Progenitor cell of endocrine pancreas (in vitro differentiated cells): ENCODE data around the gene C6orf120. TPM values are rescaled to one million over a fixed set of nuclear protein-coding genes. Genes with fewer than 3 reads are reported as not detected.

ENCODE experiments used
- DNase-seq: peaks from one replicate; pipeline ENCODE4 v3.0.0; 2021; ENCODE audit warnings: low spot score; ENCODE audit not compliant: unreplicated experiment
- H3K27ac Mint-ChIP-seq: 2 replicates; pipeline ENCODE4 v1.8.0; 2021; ENCODE audit warnings: mild to moderate bottlenecking, moderate library complexity, mixed read lengths
- H3K27me3 Mint-ChIP-seq: 2 replicates; pipeline ENCODE4 v1.8.0; 2021; ENCODE audit warnings: mixed read lengths
- H3K36me3 Mint-ChIP-seq: 2 replicates; pipeline ENCODE4 v1.8.0; 2022; ENCODE audit warnings: mixed read lengths; ENCODE audit not compliant: insufficient read depth
- H3K4me1 Mint-ChIP-seq: 2 replicates; pipeline ENCODE4 v1.8.0; 2021; ENCODE audit warnings: low read depth, mixed read lengths
- H3K4me3 Mint-ChIP-seq: 2 replicates; pipeline ENCODE4 v1.8.0; 2021; ENCODE audit warnings: low read depth, mild to moderate bottlenecking, moderate library complexity, mixed read lengths
- H3K9me3 Mint-ChIP-seq: 2 replicates; pipeline ENCODE4 v1.8.0; 2021; ENCODE audit warnings: low read depth, mixed read lengths
- total RNA-seq: library from RNA; stranded (reverse); gene quantifications from 2 replicates; pipeline ENCODE4 v1.2.1, GENCODE V29; 2021
- TF ChIP-seq, protein P1 (sequence below): fragments of 200-600 bp; sonication (generic); IDR thresholded peaks from one replicate; pipeline ENCODE4 v1.5.0; 2021; ENCODE audit warnings: antibody characterized with exemption, mild to moderate bottlenecking; ENCODE audit not compliant: unreplicated experiment

C6orf120 gene
- total RNA-seq, 1 donor from 2014 or later, result 25.3 TPM

DNA sequence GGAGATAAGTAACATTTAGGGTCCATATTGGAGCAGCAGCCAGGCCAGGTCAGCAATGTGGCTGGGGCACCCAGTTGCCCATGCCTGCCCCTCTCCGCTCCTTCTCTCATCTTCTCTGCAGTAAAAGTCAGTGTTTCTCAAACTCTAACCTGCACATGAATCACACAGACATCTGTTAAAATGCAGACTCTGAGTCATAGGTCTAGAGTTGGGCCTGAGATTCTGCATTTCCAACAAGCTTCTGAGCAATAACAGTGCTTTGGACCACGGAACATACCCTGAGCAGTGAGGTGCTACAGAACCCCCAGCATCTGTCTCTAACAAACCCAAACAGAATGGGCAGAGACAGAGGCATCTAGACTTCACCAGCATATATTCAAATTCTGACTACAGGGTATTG is 12.3 kb downstream of the C6orf120 start:
- peaks cover 18% of the 10 kb centered on the region for H3K36me3 Mint-ChIP-seq
- no peak overlapping the region for H3K27ac Mint-ChIP-seq
- H3K9me3 Mint-ChIP-seq, result no peaks in the 10 kb centered on the region
- H3K27me3 Mint-ChIP-seq, result no peaks in the 10 kb centered on the region
- H3K4me1 Mint-ChIP-seq, result no peaks in the 10 kb centered on the region
- no peak overlapping the region for H3K4me3 Mint-ChIP-seq
- no peak for DNase-seq
- TF ChIP-seq, protein P1, sequence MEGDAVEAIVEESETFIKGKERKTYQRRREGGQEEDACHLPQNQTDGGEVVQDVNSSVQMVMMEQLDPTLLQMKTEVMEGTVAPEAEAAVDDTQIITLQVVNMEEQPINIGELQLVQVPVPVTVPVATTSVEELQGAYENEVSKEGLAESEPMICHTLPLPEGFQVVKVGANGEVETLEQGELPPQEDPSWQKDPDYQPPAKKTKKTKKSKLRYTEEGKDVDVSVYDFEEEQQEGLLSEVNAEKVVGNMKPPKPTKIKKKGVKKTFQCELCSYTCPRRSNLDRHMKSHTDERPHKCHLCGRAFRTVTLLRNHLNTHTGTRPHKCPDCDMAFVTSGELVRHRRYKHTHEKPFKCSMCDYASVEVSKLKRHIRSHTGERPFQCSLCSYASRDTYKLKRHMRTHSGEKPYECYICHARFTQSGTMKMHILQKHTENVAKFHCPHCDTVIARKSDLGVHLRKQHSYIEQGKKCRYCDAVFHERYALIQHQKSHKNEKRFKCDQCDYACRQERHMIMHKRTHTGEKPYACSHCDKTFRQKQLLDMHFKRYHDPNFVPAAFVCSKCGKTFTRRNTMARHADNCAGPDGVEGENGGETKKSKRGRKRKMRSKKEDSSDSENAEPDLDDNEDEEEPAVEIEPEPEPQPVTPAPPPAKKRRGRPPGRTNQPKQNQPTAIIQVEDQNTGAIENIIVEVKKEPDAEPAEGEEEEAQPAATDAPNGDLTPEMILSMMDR, result no peak

DNA sequence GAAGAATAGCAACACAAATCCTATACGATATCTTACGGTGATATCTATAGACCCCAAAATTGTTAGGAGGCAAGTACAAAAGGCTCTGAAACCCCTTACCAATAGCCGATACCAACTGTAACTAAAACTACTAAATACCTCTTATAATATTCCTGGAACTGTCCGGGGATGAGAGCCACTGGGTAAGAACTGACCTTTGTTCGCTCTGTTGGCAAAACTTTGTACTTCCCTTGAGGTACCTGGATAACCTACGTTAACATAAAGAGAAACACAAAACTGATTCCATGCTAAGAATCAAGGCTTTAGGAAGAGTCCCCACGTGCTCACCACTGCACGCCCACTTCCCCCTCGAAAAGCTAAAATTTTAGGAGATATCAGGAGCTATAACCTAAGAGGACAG is 12.7 kb downstream of the C6orf120 start:
- Mint-ChIP-seq H3K4me3 (no peak overlapping the region), H3K36me3 (peaks cover 18% of the 10 kb centered on the region), H3K27me3 (no peaks in the 10 kb centered on the region), H3K4me1 (no peaks in the 10 kb centered on the region), H3K27ac (no peak overlapping the region), H3K9me3 (no peaks in the 10 kb centered on the region)
- DNase-seq, result no peak
- TF ChIP-seq, protein P1, result no peak

DNA sequence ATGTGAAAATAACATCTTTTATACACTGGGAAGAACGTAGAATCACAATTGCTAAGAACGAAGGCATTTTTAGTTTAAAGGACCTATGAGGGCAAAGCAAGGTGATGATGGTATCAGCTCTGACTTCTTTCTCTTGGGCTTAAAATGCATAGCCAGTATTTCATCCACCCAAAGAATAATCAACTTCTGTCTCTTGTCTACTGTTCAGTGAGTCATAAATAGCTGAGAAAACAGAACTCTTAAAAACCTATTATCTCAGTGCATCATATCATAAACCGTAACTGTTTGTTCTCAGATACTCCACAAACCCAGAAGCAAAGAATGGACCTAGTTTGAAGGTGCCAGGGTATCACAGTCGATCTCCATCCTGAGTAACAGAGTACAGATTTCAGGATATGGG is 17.2 kb downstream of the C6orf120 start:
- H3K27ac Mint-ChIP-seq, result no peak overlapping the region
- H3K36me3 Mint-ChIP-seq, result peaks cover 6% of the 10 kb centered on the region

DNA sequence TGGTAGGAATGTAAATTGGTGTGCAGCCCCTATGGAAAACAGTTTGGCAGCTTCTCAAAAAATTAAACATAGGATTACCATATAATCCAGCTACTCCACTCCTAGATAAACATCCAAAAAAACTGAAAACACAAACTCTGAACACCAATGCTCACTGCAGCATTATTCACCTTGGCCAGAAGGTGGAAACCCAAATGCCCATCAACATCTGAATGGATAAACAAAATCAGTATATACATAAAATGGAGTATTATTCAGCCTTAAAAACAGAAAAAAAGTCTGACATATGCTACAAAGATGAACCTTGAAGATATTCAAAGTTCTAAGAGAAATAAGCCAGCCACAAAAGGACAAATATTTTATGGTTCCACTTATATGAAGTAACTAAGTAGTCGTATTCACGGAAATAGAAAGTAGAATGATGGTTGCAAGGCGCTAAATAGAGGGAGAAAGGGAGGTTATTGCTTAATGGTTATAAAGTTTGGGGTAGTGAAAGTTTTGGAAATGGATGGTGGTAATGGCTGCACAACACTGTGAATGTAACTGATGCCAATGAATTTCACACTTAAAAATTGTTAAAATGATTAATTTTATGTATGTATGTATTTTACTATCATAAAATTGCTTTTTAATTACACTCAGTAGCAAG is 18.4 kb downstream of the C6orf120 start:
- no peak for DNase-seq
- Mint-ChIP-seq H3K9me3 (no peaks in the 10 kb centered on the region), H3K4me1 (peaks cover 19% of the 10 kb centered on the region), H3K36me3 (peaks cover 2% of the 10 kb centered on the region), H3K27me3 (no peaks in the 10 kb centered on the region), H3K4me3 (no peak overlapping the region), H3K27ac (no peak overlapping the region)
- TF ChIP-seq, protein P1, result peak; percentile 42

More for the DNA sequence above, 17.2 kb downstream of the C6orf120 start:
- Mint-ChIP-seq H3K4me1 (peaks cover 15% of the 10 kb centered on the region), H3K4me3 (no peak overlapping the region), H3K9me3 (no peaks in the 10 kb centered on the region), H3K27me3 (no peaks in the 10 kb centered on the region)
- TF ChIP-seq, protein P1, result no peak
- DNase-seq, result no peak

DNA sequence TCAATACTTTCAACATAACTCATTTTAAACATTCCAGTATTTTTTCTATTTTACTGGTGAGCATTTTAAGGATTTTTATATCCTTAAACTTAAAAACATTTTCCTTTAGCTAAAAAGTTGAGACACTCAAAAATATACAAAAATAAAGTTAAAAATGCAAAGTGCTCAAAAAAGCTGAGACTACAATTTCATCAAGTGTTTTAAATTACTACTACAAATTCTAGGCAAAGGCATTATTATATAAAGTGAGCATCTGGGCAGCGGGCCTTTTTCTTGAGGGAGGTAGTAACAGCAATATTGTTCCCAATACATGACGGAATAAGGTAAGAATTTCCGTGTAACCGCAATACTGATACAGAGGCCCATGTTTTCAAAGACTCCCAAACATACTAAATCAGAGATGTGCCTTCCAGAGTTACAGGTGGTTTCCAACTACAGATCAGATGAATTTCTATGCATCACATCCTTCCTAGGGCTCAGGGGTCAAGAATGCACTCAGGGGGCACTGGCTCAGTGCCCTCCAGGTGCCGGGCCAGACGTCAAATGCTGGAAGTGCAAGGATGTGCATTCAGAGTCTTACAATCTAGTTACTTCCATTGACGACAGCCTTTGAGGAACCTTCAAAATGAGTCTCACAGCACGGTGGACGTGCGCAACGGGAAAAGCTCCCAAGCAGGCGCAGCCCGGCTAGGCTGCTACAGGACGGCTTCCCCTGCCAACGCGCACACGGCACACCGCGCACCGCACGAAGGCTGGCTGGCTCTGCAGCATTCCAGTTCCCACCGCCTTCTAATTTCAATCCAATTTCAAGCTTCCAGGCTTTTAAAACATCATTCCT is 20.7 kb downstream of the C6orf120 start:
- Mint-ChIP-seq H3K4me3 (peak overlapping the region; percentile 88), H3K36me3 (peaks cover 2% of the 10 kb centered on the region), H3K9me3 (no peaks in the 10 kb centered on the region), H3K27me3 (no peaks in the 10 kb centered on the region), H3K27ac (peak overlapping the region; percentile 94), H3K4me1 (peaks cover 38% of the 10 kb centered on the region)
- TF ChIP-seq, protein P1, result no peak
- no peak for DNase-seq
